ENCODE data around the gene RPF1.

GRCh38 chr1:84509029-84509428, 30.0 kb downstream of the RPF1 start:
- TF ChIP-seq TAF1 (IDR thresholded peaks at IDR 0.05; ENCODE audit: low read depth) (no peak), YY1 (IDR thresholded peaks at IDR 0.05; ENCODE audit: low read depth) (no peak), TCF12 (IDR thresholded peaks at IDR 0.05; ENCODE audit: low read depth) (no peak), RAD21 (IDR thresholded peaks at IDR 0.05; ENCODE audit: low read depth) (no peak), EP300 (IDR thresholded peaks at IDR 0.05; ENCODE audit: borderline replicate concordance) (no peak), MAX (IDR thresholded peaks at IDR 0.05) (no peak), CREB1 (IDR thresholded peaks at IDR 0.05; ENCODE audit: low read depth) (no peak), USF1 (IDR thresholded peaks at IDR 0.05) (no peak), TEAD4 (IDR thresholded peaks at IDR 0.05) (no peak), EGR1 (IDR thresholded peaks at IDR 0.05) (no peak), REST (IDR thresholded peaks at IDR 0.05; ENCODE audit: low read depth) (no peak), CEBPB (IDR thresholded peaks at IDR 0.05) (no peak)

All from Ishikawa (cell line).